ENCODE data around the gene TMEM30A. TPM values are rescaled to one million over a fixed set of nuclear protein-coding genes. Genes with fewer than 3 reads are reported as not detected.

The TMEM30A gene
- total RNA-seq, 1 experiment from 2014 or later, result 36.8 TPM

- POLR2A ChIA-PET (ENCODE audit: unreplicated experiment), result no interaction called here
- Histone ChIP-seq H3K36me3 (ENCODE audit: low read depth, low read length) (no peaks in the 10 kb centered on the region), H3F3A (ENCODE audit: low read length, unreplicated experiment) (no peaks in the 10 kb centered on the region), H3K9me2 (replicated peaks; ENCODE audit: low read length) (no peaks in the 10 kb centered on the region), H2AFZ (ENCODE audit: low read length) (no peak overlapping the region), H3K9me3 (ENCODE audit: low read length) (no peaks in the 10 kb centered on the region), H3K4me1 (ENCODE audit: insufficient read depth, low read length) (no peaks in the 10 kb centered on the region), H3K27ac (ENCODE audit: low read length) (no peak overlapping the region), H3K27me3 (ENCODE audit: low read length) (no peaks in the 10 kb centered on the region), H3K79me2 (ENCODE audit: low read length) (no peaks in the 10 kb centered on the region), H3K4me3 (ENCODE audit: low read length) (no peak overlapping the region), H3K9ac (ENCODE audit: low read length) (no peak overlapping the region), H4K20me1 (ENCODE audit: low read length) (no peaks in the 10 kb centered on the region), H3K4me2 (ENCODE audit: low read length) (no peak overlapping the region)
- ATAC-seq (no peak), DNase-seq (no peak)
- intact Hi-C loops (cut with micrococcal nuclease), result no loop called here
- no TSS peak for BruUV-seq (replicated peaks)
- TF ChIP-seq EZH2phosphoT487 (IDR thresholded peaks at IDR 0.05; ENCODE audit: borderline replicate concordance, low read length) (no peak), CTCF (conservative IDR thresholded peaks at IDR 0.05; ENCODE audit: low read depth, low read length) (no peak), EZH2 (IDR thresholded peaks at IDR 0.05; ENCODE audit: low read length, unreplicated experiment) (no peak)
- CTCF ChIA-PET, result no interaction called here
Measured at GRCh38 chr6:75318900-75319299, 34.3 kb upstream of the TMEM30A start.

GRCh38 chr6:75317503-75318206 lies 33.1 kb upstream of the TMEM30A start:
- BruUV-seq (replicated peaks), result no TSS peak
- Histone ChIP-seq H3K4me1 (ENCODE audit: insufficient read depth, low read length) (no peaks in the 10 kb centered on the region), H3K9ac (ENCODE audit: low read length) (no peak overlapping the region), H3K27me3 (ENCODE audit: low read length) (no peaks in the 10 kb centered on the region), H3K9me3 (ENCODE audit: low read length) (no peaks in the 10 kb centered on the region), H3K36me3 (ENCODE audit: low read depth, low read length) (no peaks in the 10 kb centered on the region), H3K4me3 (ENCODE audit: low read length) (no peak overlapping the region), H2AFZ (ENCODE audit: low read length) (no peak overlapping the region), H3K27ac (ENCODE audit: low read length) (no peak overlapping the region), H3K9me2 (replicated peaks; ENCODE audit: low read length) (no peaks in the 10 kb centered on the region), H3K79me2 (ENCODE audit: low read length) (no peaks in the 10 kb centered on the region), H3K4me2 (ENCODE audit: low read length) (no peak overlapping the region), H3F3A (ENCODE audit: low read length, unreplicated experiment) (no peaks in the 10 kb centered on the region), H4K20me1 (ENCODE audit: low read length) (no peaks in the 10 kb centered on the region)
- DNase-seq, result no peak
- ATAC-seq, result no peak
- TF ChIP-seq EZH2phosphoT487 (IDR thresholded peaks at IDR 0.05; ENCODE audit: borderline replicate concordance, low read length), result no peak
- no peak for TF ChIP-seq EZH2 (IDR thresholded peaks at IDR 0.05; ENCODE audit: low read length, unreplicated experiment)
- no peak for TF ChIP-seq CTCF (conservative IDR thresholded peaks at IDR 0.05; ENCODE audit: low read depth, low read length)
- intact Hi-C loops (cut with micrococcal nuclease), result no loop called here
- CTCF ChIA-PET, result no interaction called here
- POLR2A ChIA-PET (ENCODE audit: unreplicated experiment), result no interaction called here

- intact Hi-C loops (cut with micrococcal nuclease), result no loop called here
- Histone ChIP-seq H2AFZ (ENCODE audit: low read length) (no peak overlapping the region), H3K4me3 (ENCODE audit: low read length) (no peak overlapping the region), H3K9ac (ENCODE audit: low read length) (no peak overlapping the region), H3K36me3 (ENCODE audit: low read depth, low read length) (no peaks in the 10 kb centered on the region), H3K9me3 (ENCODE audit: low read length) (no peaks in the 10 kb centered on the region), H3K9me2 (replicated peaks; ENCODE audit: low read length) (no peaks in the 10 kb centered on the region), H3K27me3 (ENCODE audit: low read length) (no peaks in the 10 kb centered on the region), H3F3A (ENCODE audit: low read length, unreplicated experiment) (no peaks in the 10 kb centered on the region), H3K4me1 (ENCODE audit: insufficient read depth, low read length) (no peaks in the 10 kb centered on the region), H4K20me1 (ENCODE audit: low read length) (no peaks in the 10 kb centered on the region), H3K79me2 (ENCODE audit: low read length) (no peaks in the 10 kb centered on the region), H3K27ac (ENCODE audit: low read length) (no peak overlapping the region), H3K4me2 (ENCODE audit: low read length) (no peak overlapping the region)
- DNase-seq (no peak), ATAC-seq (no peak)
- BruUV-seq (replicated peaks), result no TSS peak
- TF ChIP-seq CTCF (conservative IDR thresholded peaks at IDR 0.05; ENCODE audit: low read depth, low read length) (no peak), EZH2 (IDR thresholded peaks at IDR 0.05; ENCODE audit: low read length, unreplicated experiment) (no peak), EZH2phosphoT487 (IDR thresholded peaks at IDR 0.05; ENCODE audit: borderline replicate concordance, low read length) (no peak)
- CTCF ChIA-PET, result no interaction called here
- POLR2A ChIA-PET (ENCODE audit: unreplicated experiment), result no interaction called here
Measured at GRCh38 chr6:75315978-75316377, 31.4 kb upstream of the TMEM30A start.

All from PC-3 (cell line).